ENCODE measurements around the gene URB2. TPM values are rescaled to one million over a fixed set of nuclear protein-coding genes. Genes with fewer than 3 reads are reported as not detected.
"Not testable (repeated sequence)": the region's sequence is repeated elsewhere in the genome, so short reads cannot be mapped to it uniquely, and the experiment has no call there.

The URB2 gene
- 5.5 TPM for total RNA-seq
- long read RNA-seq, full-length matches to known transcripts, result 1 of 5 reads
- long read RNA-seq, partial matches to known transcripts, result 3 of 5 reads
- long read RNA-seq, other reads (novel, unspliced or antisense), result 1 of 5 reads

- intact Hi-C loops (cut with DNase I), result loop anchor here (1.0 kb wide), 1 partner anchor 67 kb away; no protein-coding TSS in a partner anchor
- peak; percentile 95 for DNase-seq (ENCODE audit: low spot score)
These were observed at the start of gene URB2, which contains the start of gene TAF5L for GRCh38 chr1:229625915-229626831. Gene URB2, plus strand, starts transcription at chr1:229626247. Its CDS starts 1,387 bp downstream, at chr1:229627634. Gene TAF5L, minus strand, starts transcription at chr1:229626122. Its CDS starts 11,640 bp downstream, at chr1:229614482.

GRCh38 chr1:229578168-229579058 lies 47.6 kb upstream of the URB2 start:
- intact Hi-C loops (cut with DNase I), result no loop called here
- no peak for DNase-seq (ENCODE audit: low spot score)

GRCh38 chr1:229579059-229579673 lies 46.9 kb upstream of the URB2 start:
- intact Hi-C loops (cut with DNase I), result no loop called here
- no peak for DNase-seq (ENCODE audit: low spot score)

GRCh38 chr1:229581485-229581884 lies 44.6 kb upstream of the URB2 start:
- intact Hi-C loops (cut with DNase I), result no loop called here
- DNase-seq (ENCODE audit: low spot score), result no peak

- DNase-seq (ENCODE audit: low spot score), result no peak
- intact Hi-C loops (cut with DNase I), result no loop called here
These were observed 43.9 kb upstream of the URB2 start for GRCh38 chr1:229582011-229582694.

- intact Hi-C loops (cut with DNase I), result no loop called here
- no peak for DNase-seq (ENCODE audit: low spot score)
These were observed 43.3 kb upstream of the URB2 start for GRCh38 chr1:229582715-229583114.

- intact Hi-C loops (cut with DNase I), result no loop called here
- no peak for DNase-seq (ENCODE audit: low spot score)
These were observed 40.7 kb upstream of the URB2 start for GRCh38 chr1:229585338-229585737.

- intact Hi-C loops (cut with DNase I), result no loop called here
- no peak for DNase-seq (ENCODE audit: low spot score)
These were observed 35.9 kb upstream of the URB2 start for GRCh38 chr1:229590119-229590518.

- no peak for DNase-seq (ENCODE audit: low spot score)
- intact Hi-C loops (cut with DNase I), result no loop called here
These were observed 32.2 kb upstream of the URB2 start for GRCh38 chr1:229593800-229594199.

- DNase-seq (ENCODE audit: low spot score), result no peak
- intact Hi-C loops (cut with DNase I), result no loop called here
These were observed 31.6 kb upstream of the URB2 start for GRCh38 chr1:229594227-229595008.

GRCh38 chr1:229595876-229596275 lies 30.2 kb upstream of the URB2 start:
- not testable (repeated sequence) for DNase-seq (ENCODE audit: low spot score)
- intact Hi-C loops (cut with DNase I), result loop anchor here (2.0 kb wide), 1 partner anchor 37 kb away; the partner anchor contains the start of gene ABCB10

- intact Hi-C loops (cut with DNase I), result loop anchor here (2.0 kb wide), 1 partner anchor 38 kb away; the partner anchor contains the start of gene ABCB10
- DNase-seq (ENCODE audit: low spot score), result no peak
These were observed 28.9 kb upstream of the URB2 start for GRCh38 chr1:229596925-229597699.

GRCh38 chr1:229597877-229598276 lies 28.2 kb upstream of the URB2 start:
- intact Hi-C loops (cut with DNase I), result loop anchor here (2.0 kb wide), 1 partner anchor 39 kb away; the partner anchor contains the start of gene ABCB10
- DNase-seq (ENCODE audit: low spot score), result no peak

- intact Hi-C loops (cut with DNase I), result no loop called here
- no peak for DNase-seq (ENCODE audit: low spot score)
These were observed 26.7 kb upstream of the URB2 start for GRCh38 chr1:229599218-229599954.

GRCh38 chr1:229600229-229600628 lies 25.8 kb upstream of the URB2 start:
- no peak for DNase-seq (ENCODE audit: low spot score)
- intact Hi-C loops (cut with DNase I), result no loop called here

GRCh38 chr1:229603371-229604005 lies 22.6 kb upstream of the URB2 start:
- intact Hi-C loops (cut with DNase I), result no loop called here
- DNase-seq (ENCODE audit: low spot score), result no peak

All from cardiac septum (tissue), 1 donor.